IMR-90 (cell line): ENCODE data around the gene PAX3. TPM values are rescaled to one million over a fixed set of nuclear protein-coding genes. Genes with fewer than 3 reads are reported as not detected.

Source experiments
- ATAC-seq: fragments of 200-7000 bp; cut with Tn5 transposase; 2 replicates; pipeline ENCODE4 v1.9.1; 2020; ENCODE audit warnings: low read depth, mild to moderate bottlenecking, moderate library complexity
- BruUV-seq: library from RNA; stranded (reverse); fragments of 400-500 nt; replicated peaks from 2 replicates; lab custom pipeline; 2021; lab: Mats Ljungman, UMichigan
- CTCF ChIA-PET: fragments of 300-600 bp; formaldehyde crosslinking; extraction: SDS; loops from one replicate; lab custom pipeline; 2021; ENCODE audit warnings: antibody characterized with exemption; lab: Yijun Ruan, JAX
- POLR2A ChIA-PET: fragments of 300-600 bp; sonication (Branson Sonifier 250); formaldehyde crosslinking; loops from one replicate; lab custom pipeline; 2022; ENCODE audit warnings: antibody characterized with exemption; ENCODE audit not compliant: unreplicated experiment; lab: Charles Lee
- DNase-seq: peaks from one replicate; pipeline ENCODE4 v3.0.0; 2013
- H2AFZ ChIP-seq: replicated peaks from 2 replicates; pipeline ENCODE3; 2013; ENCODE audit warnings: low read length, mild to moderate bottlenecking; ENCODE audit not compliant: poor library complexity
- H2AK5ac ChIP-seq: 2 replicates; pipeline ENCODE4 v1.6.1; 2013; ENCODE audit warnings: low read depth, low read length, inconsistent platforms
- H2AK9ac ChIP-seq: replicated peaks from 2 replicates; pipeline ENCODE3; 2013; ENCODE audit warnings: mild to moderate bottlenecking, low read depth, low read length, moderate library complexity; ENCODE audit not compliant: poor library complexity
- H2BK120ac ChIP-seq: 2 replicates; pipeline ENCODE4 v1.6.1; 2013; ENCODE audit warnings: low read depth, low read length, inconsistent platforms
- H2BK15ac ChIP-seq: 3 replicates; pipeline ENCODE4 v1.6.1; 2013; ENCODE audit warnings: low read depth, low read length, inconsistent platforms
- H2BK20ac ChIP-seq: 2 replicates; pipeline ENCODE4 v1.6.1; 2013; ENCODE audit warnings: low read depth, mild to moderate bottlenecking, inconsistent platforms, low read length, moderate library complexity
- H2BK5ac ChIP-seq: 2 replicates; pipeline ENCODE4 v1.6.1; 2013; ENCODE audit warnings: mild to moderate bottlenecking, low read depth, low read length, inconsistent platforms; ENCODE audit not compliant: poor library complexity, severe bottlenecking
- H3K14ac ChIP-seq: replicated peaks from 2 replicates; pipeline ENCODE4 v1.6.1; 2013; ENCODE audit warnings: low read depth, low read length, inconsistent platforms
- H3K18ac ChIP-seq: 2 replicates; pipeline ENCODE4 v1.6.1; 2013; ENCODE audit warnings: low read depth, low read length, control low read depth
- H3K23ac ChIP-seq: 2 replicates; pipeline ENCODE4 v1.6.1; 2013; ENCODE audit warnings: low read depth, low read length, inconsistent platforms
- H3K27ac ChIP-seq: 2 replicates; pipeline ENCODE4 v1.5.1; 2013; ENCODE audit warnings: mild to moderate bottlenecking, control low read depth, low read length; ENCODE audit not compliant: insufficient read depth
- H3K27me3 ChIP-seq: 2 replicates; pipeline ENCODE4 v1.6.1; 2013; ENCODE audit warnings: low read length; ENCODE audit not compliant: control insufficient read depth, insufficient read depth
- H3K36me3 ChIP-seq: 2 replicates; pipeline ENCODE4 v1.6.1; 2013; ENCODE audit warnings: low read length, mixed read lengths; ENCODE audit not compliant: control insufficient read depth, insufficient read depth
- H3K4ac ChIP-seq: 2 replicates; pipeline ENCODE4 v1.6.1; 2013; ENCODE audit warnings: low read depth, low read length, inconsistent platforms
- H3K4me1 ChIP-seq: 2 replicates; pipeline ENCODE4 v1.6.1; 2013; ENCODE audit warnings: low read length, mixed read lengths; ENCODE audit not compliant: control insufficient read depth, insufficient read depth
- H3K4me2 ChIP-seq: 2 replicates; pipeline ENCODE4 v1.6.1; 2013; ENCODE audit warnings: low read depth, mild to moderate bottlenecking, control low read depth, low read length, moderate library complexity
- H3K4me3 ChIP-seq: 2 replicates; pipeline ENCODE4 v1.5.1; 2013; ENCODE audit warnings: low read depth, mild to moderate bottlenecking, control low read depth, low read length, moderate library complexity; ENCODE audit not compliant: insufficient read depth
- H3K56ac ChIP-seq: 2 replicates; pipeline ENCODE4 v1.6.1; 2013; ENCODE audit warnings: low read length, inconsistent platforms; ENCODE audit not compliant: insufficient read depth; ENCODE audit errors: extremely low read depth
- H3K79me1 ChIP-seq, 2 experiments: 2 replicates each; pipeline ENCODE4 v1.6.1; 2013; ENCODE audit warnings: low read length in 2 of 2, inconsistent platforms in 1 of 2, low read depth in 1 of 2
- H3K9ac ChIP-seq: 2 replicates; pipeline ENCODE4 v1.6.1; 2013; ENCODE audit warnings: low read depth, low read length, control low read depth
- H3K9me1 ChIP-seq: 2 replicates; pipeline ENCODE4 v1.6.1; 2013; ENCODE audit warnings: low read length, inconsistent platforms; ENCODE audit not compliant: insufficient read depth
- H3K9me3 ChIP-seq: 2 replicates; pipeline ENCODE4 v1.6.1; 2013; ENCODE audit warnings: low read length; ENCODE audit not compliant: control insufficient read depth, insufficient read depth
- H4K20me1 ChIP-seq: 2 replicates; pipeline ENCODE4 v1.6.1; 2013; ENCODE audit warnings: low read length, inconsistent platforms; ENCODE audit not compliant: insufficient read depth
- H4K5ac ChIP-seq: 2 replicates; pipeline ENCODE4 v1.6.1; 2013; ENCODE audit warnings: mild to moderate bottlenecking, low read depth, low read length, control low read depth
- H4K8ac ChIP-seq, 2 experiments: 2 replicates each; pipeline ENCODE4 v1.6.1; 2013; ENCODE audit warnings: low read depth in 2 of 2, low read length in 2 of 2, control low read depth in 1 of 2, inconsistent platforms in 1 of 2
- H4K91ac ChIP-seq: 2 replicates; pipeline ENCODE4 v1.6.1; 2013; ENCODE audit warnings: low read depth, low read length, inconsistent platforms; ENCODE audit not compliant: insufficient read depth
- MAZ ChIP-seq: IDR thresholded peaks from 2 replicates; pipeline ENCODE4 v1.6.1; 2012; ENCODE audit warnings: low read depth, mild to moderate bottlenecking, low read length, improper control_type of control experiment, moderate library complexity, borderline replicate concordance
- POLR2A ChIP-seq: IDR thresholded peaks from 2 replicates; pipeline ENCODE4 v1.6.1; 2012; ENCODE audit warnings: mild to moderate bottlenecking, low read depth, low read length
- RCOR1 ChIP-seq: IDR thresholded peaks from 2 replicates; pipeline ENCODE4 v1.6.1; 2012; ENCODE audit warnings: mild to moderate bottlenecking, low read length, improper control_type of control experiment; ENCODE audit not compliant: insufficient replicate concordance
- WGBS, 2 experiments: methylation state at CpG; one replicate each; pipeline versions ENCODE4 v1.1.5 to v1.1.7; 2013; ENCODE audit warnings: missing lambda C conversion rate in 2 of 2; ENCODE audit not compliant: insufficient read length in 1 of 2; ENCODE audit errors: extremely low coverage in 2 of 2; 5-methylcytosine and 5-hydroxymethylcytosine counted together
- dilution Hi-C: fragments of 300-500 bp; cut with HindIII; formaldehyde crosslinking; loops from one replicate; pipeline ENCODE4 v1.14.3; 2018; ENCODE audit warnings: low sequenced_read_pairs; ENCODE audit not compliant: unreplicated experiment
- in situ Hi-C: fragments of 300-500 bp; cut with MboI; formaldehyde crosslinking; loops from 3 replicates; pipeline ENCODE4 v1.14.3; 2019; ENCODE audit warnings: low sequenced_read_pairs, inconsistent platforms, mixed read lengths
- intact Hi-C: fragments of 100-400 bp; cut with micrococcal nuclease; formaldehyde crosslinking; loops from 2 replicates; pipeline ENCODE4 v1.10.0; 2022
- polyA plus RNA-seq, 3 experiments: library from polyadenylated mRNA; depleted of rRNA; stranded (reverse); fragments of >200 nt; gene quantifications; 2 replicates each; pipeline ENCODE4 v1.2.3, GENCODE V29; 2012; ENCODE audit warnings: low replicate concordance in 1 of 3
- total RNA-seq: library from RNA; depleted of rRNA; stranded (reverse); fragments of >200 nt; gene quantifications from 2 replicates; pipeline ENCODE4 v1.2.3, GENCODE V29; 2012

PAX3 gene
- total and polyA plus RNA-seq, 2 of the 4 experiments (the other 2 are of a cell fraction): not detected

- no peak overlapping the region for H2BK15ac ChIP-seq
- no peaks in the 10 kb centered on the region for H3K9me3 ChIP-seq
- dilution Hi-C loops (no loop called here), in situ Hi-C loops (no loop called here), intact Hi-C loops (no loop called here)
- H2BK20ac ChIP-seq: no peak overlapping the region
- H4K20me1 ChIP-seq: no peaks in the 10 kb centered on the region
- H3K27me3 ChIP-seq: no peaks in the 10 kb centered on the region
- H4K5ac ChIP-seq: no peak overlapping the region
- H3K56ac ChIP-seq: no peak overlapping the region
- H2AK9ac ChIP-seq: no peak overlapping the region
- H2BK120ac ChIP-seq: no peak overlapping the region
- H3K4ac ChIP-seq: no peak overlapping the region
- H3K18ac ChIP-seq: no peak overlapping the region
- no peaks in the 10 kb centered on the region for H3K79me1 ChIP-seq
- CTCF ChIA-PET: no interaction called here
- no peak overlapping the region for H3K4me3 ChIP-seq
- DNase-seq (no peak), ATAC-seq (no peak)
- H2AFZ ChIP-seq: no peak overlapping the region
- no peak overlapping the region for H3K23ac ChIP-seq
- no peaks in the 10 kb centered on the region for H3K9me1 ChIP-seq
- no peaks in the 10 kb centered on the region for H3K4me1 ChIP-seq
- H2AK5ac ChIP-seq: no peak overlapping the region
- no peak overlapping the region for H3K9ac ChIP-seq
- no peak overlapping the region for H3K27ac ChIP-seq
- no peak overlapping the region for H3K4me2 ChIP-seq
- H4K8ac ChIP-seq: no peak overlapping the region
- POLR2A ChIA-PET: no interaction called here
- no peak overlapping the region for H2BK5ac ChIP-seq
- H3K14ac ChIP-seq: no peak overlapping the region
- no peak overlapping the region for H4K91ac ChIP-seq
- TF ChIP-seq POLR2A: no peak
- no peak for TF ChIP-seq RCOR1
- TF ChIP-seq MAZ: no peak
- BruUV-seq: no TSS peak
- no peaks in the 10 kb centered on the region for H3K36me3 ChIP-seq
- WGBS, 2 experiments: no CpG with 5 or more reads among the region's 4 CpGs
Measured at GRCh38 chr2:222330910-222331309, 32.1 kb upstream of the PAX3 start.
